PC-9 (cell line): Measurements from ENCODE around the gene USP10.

Experiments
- EZH2 ChIP-seq: fragments of 200-600 bp; sonication (generic); IDR thresholded peaks from 2 replicates; pipeline ENCODE4 v1.8.0; 2017; ENCODE audit warnings: antibody characterized with exemption, low read depth
- TF ChIP-seq, protein P1 (sequence below): fragments of 200-600 bp; sonication (generic); conservative IDR thresholded peaks from 2 replicates; pipeline ENCODE4 v1.6.1; 2017; ENCODE audit warnings: mixed run types, antibody characterized with exemption, mild to moderate bottlenecking, moderate library complexity

DNA sequence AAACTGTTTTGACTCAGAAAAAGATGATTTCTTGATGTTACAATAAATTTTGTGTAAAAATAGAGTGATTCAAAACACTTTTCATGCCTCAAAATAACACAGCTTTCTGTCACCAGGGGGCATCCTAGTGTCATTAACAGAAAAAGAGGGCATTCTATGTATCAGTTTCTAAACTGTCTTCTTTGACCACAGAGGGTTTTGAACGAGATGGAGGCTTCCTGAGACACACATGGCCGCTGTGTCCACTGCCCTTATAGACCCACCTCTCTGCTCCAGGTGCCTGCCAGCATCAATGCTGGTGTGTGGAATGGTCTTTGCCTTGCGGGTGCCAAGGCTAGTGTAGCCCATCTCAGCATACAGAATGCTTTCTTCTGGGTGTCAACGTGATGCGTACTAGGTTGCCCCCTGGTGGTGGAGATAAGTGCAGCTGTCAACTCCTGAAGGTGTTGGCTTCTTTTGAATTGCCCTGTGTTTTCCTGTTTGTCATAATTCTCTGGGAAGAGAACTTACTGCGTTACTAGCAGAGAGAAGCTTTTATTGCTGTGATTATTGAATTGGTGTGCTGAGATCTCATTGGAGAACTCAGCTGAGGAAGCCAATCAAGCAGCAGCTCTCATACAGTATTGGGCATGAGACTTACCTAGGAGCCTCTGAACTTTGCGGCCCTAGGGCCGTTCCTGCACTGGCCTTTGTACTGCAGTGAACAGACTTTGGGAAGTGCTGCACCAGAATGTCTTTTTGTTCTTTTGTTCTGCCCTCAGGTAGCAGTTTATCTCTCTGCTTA is 38.6 kb downstream of the USP10 start:
- TF ChIP-seq EZH2: no peak
- TF ChIP-seq, protein P1, sequence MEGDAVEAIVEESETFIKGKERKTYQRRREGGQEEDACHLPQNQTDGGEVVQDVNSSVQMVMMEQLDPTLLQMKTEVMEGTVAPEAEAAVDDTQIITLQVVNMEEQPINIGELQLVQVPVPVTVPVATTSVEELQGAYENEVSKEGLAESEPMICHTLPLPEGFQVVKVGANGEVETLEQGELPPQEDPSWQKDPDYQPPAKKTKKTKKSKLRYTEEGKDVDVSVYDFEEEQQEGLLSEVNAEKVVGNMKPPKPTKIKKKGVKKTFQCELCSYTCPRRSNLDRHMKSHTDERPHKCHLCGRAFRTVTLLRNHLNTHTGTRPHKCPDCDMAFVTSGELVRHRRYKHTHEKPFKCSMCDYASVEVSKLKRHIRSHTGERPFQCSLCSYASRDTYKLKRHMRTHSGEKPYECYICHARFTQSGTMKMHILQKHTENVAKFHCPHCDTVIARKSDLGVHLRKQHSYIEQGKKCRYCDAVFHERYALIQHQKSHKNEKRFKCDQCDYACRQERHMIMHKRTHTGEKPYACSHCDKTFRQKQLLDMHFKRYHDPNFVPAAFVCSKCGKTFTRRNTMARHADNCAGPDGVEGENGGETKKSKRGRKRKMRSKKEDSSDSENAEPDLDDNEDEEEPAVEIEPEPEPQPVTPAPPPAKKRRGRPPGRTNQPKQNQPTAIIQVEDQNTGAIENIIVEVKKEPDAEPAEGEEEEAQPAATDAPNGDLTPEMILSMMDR: peak; percentile 89
